RCC 7860 (cell line): ENCODE data around the gene ZNF790.
"Not testable (repeated sequence)": the region's sequence is repeated elsewhere in the genome, so short reads cannot be mapped to it uniquely, and the experiment has no call there.

ENCODE experiments used
- DNase-seq: peaks from one replicate; pipeline ENCODE4 v3.0.0-alpha.2; 2015; ENCODE audit warnings: low spot score
- FAIRE-seq: peaks from 2 replicates; lab custom pipeline; 2012; peaks lifted over from hg19 to GRCh38; lab: Jason Lieb, UNC

ZNF790 gene

GRCh38 chr19:36837906-36838783 lies at the start of gene ZNF790:
ZNF790 (minus strand) TSS chr19:36838387; CDS start chr19:36825619, 12,768 bp downstream.
- DNase-seq: peak; percentile 67
- FAIRE-seq: no peak

GRCh38 chr19:36876993-36877938 lies 39.1 kb upstream of the ZNF790 start:
- FAIRE-seq (no peak), DNase-seq (peak; percentile 10)

- FAIRE-seq: no peak
- no peak for DNase-seq
Measured at GRCh38 chr19:36851898-36852297, 13.7 kb upstream of the ZNF790 start.

- peak; percentile 73 for DNase-seq
- no peak for FAIRE-seq
Measured at GRCh38 chr19:36850559-36851442, 12.6 kb upstream of the ZNF790 start, which contains the start of gene ZNF345. ZNF345 (plus strand) TSS chr19:36850876; CDS start chr19:36876831, 25,955 bp downstream.

GRCh38 chr19:36849701-36850558 lies 11.7 kb upstream of the ZNF790 start:
- peak; percentile 65 for DNase-seq
- FAIRE-seq: no peak

GRCh38 chr19:36847968-36848367 lies 9.8 kb upstream of the ZNF790 start:
- no peak for DNase-seq
- no peak for FAIRE-seq

GRCh38 chr19:36838784-36839324 lies 667 bp upstream of the ZNF790 start:
- FAIRE-seq (no peak), DNase-seq (no peak)

- no peak for FAIRE-seq
- no peak for DNase-seq
Measured at GRCh38 chr19:36837176-36837905, 846 bp downstream of the ZNF790 start.

- no peak for DNase-seq
- no peak for FAIRE-seq
Measured at GRCh38 chr19:36833430-36833829, 4.8 kb downstream of the ZNF790 start.

- FAIRE-seq: no peak
- no peak for DNase-seq
Measured at GRCh38 chr19:36821758-36822157, 16.4 kb downstream of the ZNF790 start.

GRCh38 chr19:36819130-36819630 lies 19.0 kb downstream of the ZNF790 start:
- FAIRE-seq (no peak), DNase-seq (peak; percentile 8)

- FAIRE-seq (no peak), DNase-seq (no peak)
Measured at GRCh38 chr19:36807029-36807428, 31.2 kb downstream of the ZNF790 start.

GRCh38 chr19:36805364-36805763 lies 32.8 kb downstream of the ZNF790 start:
- no peak for DNase-seq
- no peak for FAIRE-seq

GRCh38 chr19:36797786-36798108 lies 40.4 kb downstream of the ZNF790 start:
- no peak for FAIRE-seq
- DNase-seq: no peak

GRCh38 chr19:36796714-36796992 lies 41.5 kb downstream of the ZNF790 start:
- no peak for DNase-seq

GRCh38 chr19:36791420-36792141 lies 46.6 kb downstream of the ZNF790 start:
- DNase-seq, FAIRE-seq: not testable (repeated sequence)

More at GRCh38 chr19:36796714-36796992, 41.5 kb downstream of the ZNF790 start:
- no peak for FAIRE-seq

GRCh38 chr19:36775768-36776167 lies 62.4 kb downstream of the ZNF790 start:
- FAIRE-seq (no peak), DNase-seq (no peak)

GRCh38 chr19:36773223-36773579 lies 65.0 kb downstream of the ZNF790 start:
- FAIRE-seq (no peak), DNase-seq (no peak)
